Panc1 (cell line): ENCODE measurements around the gene DNMT3A. TPM values are rescaled to one million over a fixed set of nuclear protein-coding genes. Genes with fewer than 3 reads are reported as not detected.
A peak's percentile ranks its signal among the peaks of the same experiment; 100 is the strongest.

Experiments used
- ATAC-seq: fragments of 200-7000 bp; cut with Tn5 transposase; 2 replicates; pipeline ENCODE4 v1.9.1; 2020; ENCODE audit warnings: mild to moderate bottlenecking, moderate library complexity
- BruUV-seq: library from RNA; stranded (reverse); fragments of 400-500 nt; replicated peaks from 2 replicates; lab custom pipeline; 2021; lab: Mats Ljungman, UMichigan
- CTCF ChIA-PET: fragments of 300-600 bp; sonication (Branson Sonifier 250); formaldehyde crosslinking; loops from one replicate; lab custom pipeline; 2022; ENCODE audit warnings: antibody characterized with exemption; lab: Charles Lee
- POLR2A ChIA-PET: fragments of 300-600 bp; sonication (Branson Sonifier 250); formaldehyde crosslinking; loops from one replicate; lab custom pipeline; 2022; ENCODE audit warnings: antibody characterized with exemption; lab: Charles Lee
- DNase-seq: peaks from one replicate; pipeline ENCODE4 v3.0.0-alpha.2; 2010; ENCODE audit warnings: low read depth, low spot score
- H3K27ac ChIP-seq: 2 replicates; pipeline ENCODE4 v1.5.1; 2011; ENCODE audit warnings: mild to moderate bottlenecking, low read length, inconsistent platforms
- H3K27me3 ChIP-seq: fragments of 200-500 bp; sonication (Bioruptor generic); 2 replicates; pipeline ENCODE4 v1.6.0; 2014; ENCODE audit warnings: low read length, inconsistent platforms; ENCODE audit not compliant: control insufficient read depth, insufficient read depth
- H3K36me3 ChIP-seq: fragments of 200-500 bp; sonication (Bioruptor generic); 2 replicates; pipeline ENCODE4 v1.5.1; 2014; ENCODE audit warnings: inconsistent platforms, mild to moderate bottlenecking, low read length, moderate library complexity; ENCODE audit not compliant: control insufficient read depth, insufficient read depth
- H3K4me1 ChIP-seq: 2 replicates; pipeline ENCODE4 v1.5.1; 2011; ENCODE audit warnings: inconsistent platforms, mild to moderate bottlenecking, low read length, moderate library complexity; ENCODE audit not compliant: control insufficient read depth, insufficient read depth
- H3K4me3 ChIP-seq, 2 experiments: 2 replicates each; pipeline ENCODE4 v1.5.1; 2011 to 2012; ENCODE audit warnings: low read depth in 2 of 2, low read length in 2 of 2, mild to moderate bottlenecking in 2 of 2, inconsistent platforms in 1 of 2, moderate library complexity in 1 of 2
- H3K9me3 ChIP-seq: fragments of 200-500 bp; sonication (Bioruptor generic); 2 replicates; pipeline ENCODE4 v1.5.1; 2014; ENCODE audit warnings: low read depth, mild to moderate bottlenecking, inconsistent platforms, low read length, moderate library complexity; ENCODE audit not compliant: control insufficient read depth, insufficient read depth
- CTCF ChIP-seq: fragments of 450-650 bp; IDR thresholded peaks from 2 replicates; pipeline ENCODE4 v1.5.1; 2017; ENCODE audit warnings: mild to moderate bottlenecking
- POLR2AphosphoS5 ChIP-seq: IDR thresholded peaks from 2 replicates; pipeline ENCODE4 v1.6.1; 2012; ENCODE audit warnings: mild to moderate bottlenecking, low read depth, low read length, moderate library complexity
- REST ChIP-seq, 2 experiments: IDR thresholded peaks; 2 replicates each; pipeline ENCODE4 v1.6.1; 2011 to 2012; ENCODE audit warnings: low read depth in 2 of 2, control low read depth in 1 of 2, low read length in 1 of 2, mild to moderate bottlenecking in 1 of 2, moderate library complexity in 1 of 2; ENCODE audit not compliant: insufficient read depth in 1 of 2
- SIN3A ChIP-seq: IDR thresholded peaks from 2 replicates; pipeline ENCODE4 v1.6.1; 2012; ENCODE audit warnings: low read depth, mild to moderate bottlenecking, low read length, moderate library complexity, borderline replicate concordance; ENCODE audit not compliant: insufficient read depth
- TCF7L2 ChIP-seq: IDR thresholded peaks from 2 replicates; pipeline ENCODE4 v1.6.1; 2011; ENCODE audit warnings: mild to moderate bottlenecking, low read depth, low read length, inconsistent platforms
- in situ Hi-C: cut with HindIII; loops from 2 replicates; pipeline ENCODE4 v1.10.0; 2016; ENCODE audit warnings: low sequenced_read_pairs, low pct_unique_long_range_greater_than_20kb
- intact Hi-C: fragments of 100-400 bp; cut with micrococcal nuclease; formaldehyde crosslinking; loops from one replicate; pipeline ENCODE4 v1.10.0; 2022; ENCODE audit not compliant: unreplicated experiment
- total RNA-seq: library from RNA; stranded (reverse); gene quantifications from one replicate; pipeline ENCODE4 v1.2.1, GENCODE V29; 2021; ENCODE audit not compliant: unreplicated experiment

DNMT3A gene
- total RNA-seq, 1 experiment from 2014 or later = 29.3 TPM

- in situ Hi-C loops = no loop called here
Observed at GRCh38 chr2:25310709-25310964, 31.1 kb downstream of the DNMT3A start.

GRCh38 chr2:25309402-25309801 is 32.3 kb downstream of the DNMT3A start:
- Histone ChIP-seq H3K9me3 (no peaks in the 10 kb centered on the region), H3K27ac (no peak overlapping the region), H3K4me3 (no peak overlapping the region), H3K4me1 (peaks cover 4% of the 10 kb centered on the region; the same call in 1 of the 2 replicates), H3K36me3 (no peaks in the 10 kb centered on the region), H3K27me3 (no peaks in the 10 kb centered on the region)
- DNase-seq (peak; percentile 22), ATAC-seq (peak; percentile 78)
- in situ Hi-C loops (no loop called here), intact Hi-C loops (no loop called here)
- ChIA-PET POLR2A (interaction anchor here (0.6 kb wide), 1 partner anchor 57 kb away, joined by 5 read pairs; no protein-coding TSS in a partner anchor), CTCF (interaction anchor here (0.6 kb wide), 2 partner anchors 12 to 55 kb away, joined by 3 to 6 read pairs; no protein-coding TSS in a partner anchor)
- no TSS peak for BruUV-seq
- TF ChIP-seq POLR2AphosphoS5 (no peak), SIN3A (no peak), REST (IDR thresholded peaks at IDR 0.05; ENCODE audit: insufficient read depth in 1 of 2, low read depth in 2 of 2, low read length in 1 of 2) (no peak), TCF7L2 (no peak), CTCF (peak; percentile 79; the same call in 1 of the 2 replicates)

More at GRCh38 chr2:25310709-25310964, 31.1 kb downstream of the DNMT3A start:
- ATAC-seq (no peak), DNase-seq (no peak)
- Histone ChIP-seq H3K4me1 (peaks cover 7% of the 10 kb centered on the region; the same call in 1 of the 2 replicates), H3K4me3 (no peak overlapping the region), H3K36me3 (no peaks in the 10 kb centered on the region), H3K27ac (no peak overlapping the region), H3K27me3 (no peaks in the 10 kb centered on the region), H3K9me3 (no peaks in the 10 kb centered on the region)
- ChIA-PET CTCF (interaction anchor here (0.6 kb wide), 1 partner anchor 398 kb away, joined by 13 read pairs; no protein-coding TSS in a partner anchor), POLR2A (no interaction called here)
- intact Hi-C loops = no loop called here
- TF ChIP-seq SIN3A (no peak), TCF7L2 (no peak), CTCF (no peak), REST (IDR thresholded peaks at IDR 0.05; ENCODE audit: insufficient read depth in 1 of 2, low read depth in 2 of 2, low read length in 1 of 2) (no peak), POLR2AphosphoS5 (no peak)
- BruUV-seq = no TSS peak
